ENCODE results near the gene IKZF3.

DNA sequence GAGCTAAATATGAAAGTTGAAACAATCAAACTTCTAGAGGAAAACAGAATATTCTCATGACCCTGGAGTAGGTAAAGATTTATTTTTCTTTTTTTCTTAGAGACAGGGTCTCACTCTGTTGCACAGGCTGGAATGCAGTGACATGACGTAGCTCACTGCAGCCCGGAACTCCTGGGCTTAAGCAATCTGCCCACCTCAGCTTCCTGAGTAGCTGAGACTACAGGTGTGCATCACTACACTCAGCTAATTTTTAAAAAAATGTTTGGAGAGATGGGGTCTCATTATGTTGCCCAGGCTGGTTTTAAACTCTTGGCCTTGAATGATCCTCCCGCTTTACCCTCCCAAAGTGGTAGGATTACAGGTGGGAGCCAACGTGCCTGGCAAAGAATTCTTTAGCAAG lies 15.5 kb downstream of the IKZF3 start:
- TF ChIP-seq, protein P1, sequence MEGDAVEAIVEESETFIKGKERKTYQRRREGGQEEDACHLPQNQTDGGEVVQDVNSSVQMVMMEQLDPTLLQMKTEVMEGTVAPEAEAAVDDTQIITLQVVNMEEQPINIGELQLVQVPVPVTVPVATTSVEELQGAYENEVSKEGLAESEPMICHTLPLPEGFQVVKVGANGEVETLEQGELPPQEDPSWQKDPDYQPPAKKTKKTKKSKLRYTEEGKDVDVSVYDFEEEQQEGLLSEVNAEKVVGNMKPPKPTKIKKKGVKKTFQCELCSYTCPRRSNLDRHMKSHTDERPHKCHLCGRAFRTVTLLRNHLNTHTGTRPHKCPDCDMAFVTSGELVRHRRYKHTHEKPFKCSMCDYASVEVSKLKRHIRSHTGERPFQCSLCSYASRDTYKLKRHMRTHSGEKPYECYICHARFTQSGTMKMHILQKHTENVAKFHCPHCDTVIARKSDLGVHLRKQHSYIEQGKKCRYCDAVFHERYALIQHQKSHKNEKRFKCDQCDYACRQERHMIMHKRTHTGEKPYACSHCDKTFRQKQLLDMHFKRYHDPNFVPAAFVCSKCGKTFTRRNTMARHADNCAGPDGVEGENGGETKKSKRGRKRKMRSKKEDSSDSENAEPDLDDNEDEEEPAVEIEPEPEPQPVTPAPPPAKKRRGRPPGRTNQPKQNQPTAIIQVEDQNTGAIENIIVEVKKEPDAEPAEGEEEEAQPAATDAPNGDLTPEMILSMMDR (IDR thresholded peaks at IDR 0.05): no peak
- no peak for TF ChIP-seq POLR2A (IDR thresholded peaks at IDR 0.05)
- no peak for TF ChIP-seq EP300 (IDR thresholded peaks at IDR 0.05)
